ENCODE results near the gene SMYD3. TPM values are rescaled to one million over a fixed set of nuclear protein-coding genes. Genes with fewer than 3 reads are reported as not detected.

Gene SMYD3
- total RNA-seq, 1 donor from 2014 or later: 22.3 TPM

DNA sequence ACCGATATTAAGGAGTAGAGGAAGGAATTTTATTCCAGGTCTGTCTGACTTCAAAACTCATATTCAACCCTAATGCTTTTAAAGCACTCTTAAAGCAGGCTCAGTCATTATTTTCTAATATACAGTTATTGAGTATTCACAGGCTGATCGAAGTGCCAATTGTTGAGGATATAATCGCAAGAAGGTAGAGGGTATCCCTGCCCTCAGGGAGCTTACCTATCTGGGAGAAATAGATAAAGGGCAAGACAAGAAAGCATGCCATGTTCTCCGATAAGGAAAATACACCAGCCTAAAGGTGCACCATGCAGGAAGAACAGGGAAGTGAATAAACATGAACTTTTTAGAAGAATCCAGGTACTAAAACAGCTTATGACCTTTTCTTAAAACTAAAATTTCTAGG is 361.2 kb downstream of the SMYD3 start:
- TF ChIP-seq, protein P1, sequence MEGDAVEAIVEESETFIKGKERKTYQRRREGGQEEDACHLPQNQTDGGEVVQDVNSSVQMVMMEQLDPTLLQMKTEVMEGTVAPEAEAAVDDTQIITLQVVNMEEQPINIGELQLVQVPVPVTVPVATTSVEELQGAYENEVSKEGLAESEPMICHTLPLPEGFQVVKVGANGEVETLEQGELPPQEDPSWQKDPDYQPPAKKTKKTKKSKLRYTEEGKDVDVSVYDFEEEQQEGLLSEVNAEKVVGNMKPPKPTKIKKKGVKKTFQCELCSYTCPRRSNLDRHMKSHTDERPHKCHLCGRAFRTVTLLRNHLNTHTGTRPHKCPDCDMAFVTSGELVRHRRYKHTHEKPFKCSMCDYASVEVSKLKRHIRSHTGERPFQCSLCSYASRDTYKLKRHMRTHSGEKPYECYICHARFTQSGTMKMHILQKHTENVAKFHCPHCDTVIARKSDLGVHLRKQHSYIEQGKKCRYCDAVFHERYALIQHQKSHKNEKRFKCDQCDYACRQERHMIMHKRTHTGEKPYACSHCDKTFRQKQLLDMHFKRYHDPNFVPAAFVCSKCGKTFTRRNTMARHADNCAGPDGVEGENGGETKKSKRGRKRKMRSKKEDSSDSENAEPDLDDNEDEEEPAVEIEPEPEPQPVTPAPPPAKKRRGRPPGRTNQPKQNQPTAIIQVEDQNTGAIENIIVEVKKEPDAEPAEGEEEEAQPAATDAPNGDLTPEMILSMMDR (IDR thresholded peaks at IDR 0.05): no peak
- no peak for TF ChIP-seq POLR2AphosphoS5 (IDR thresholded peaks at IDR 0.05; ENCODE audit: insufficient read depth in 1 of 2, low read depth in 1 of 2)
- TF ChIP-seq POLR2A (IDR thresholded peaks at IDR 0.05): no peak
- Histone ChIP-seq H3K27me3 (no peaks in the 10 kb centered on the region), H3K36me3 (no peaks in the 10 kb centered on the region), H3K4me1 (no peaks in the 10 kb centered on the region), H3K27ac (no peak overlapping the region), H3K4me3 (no peak overlapping the region), H3K9me3 (no peaks in the 10 kb centered on the region)
- intact Hi-C loops (cut with DNase I): no loop called here
- DNase-seq (ENCODE audit: extremely low spot score in 2 of 2): no peak

DNA sequence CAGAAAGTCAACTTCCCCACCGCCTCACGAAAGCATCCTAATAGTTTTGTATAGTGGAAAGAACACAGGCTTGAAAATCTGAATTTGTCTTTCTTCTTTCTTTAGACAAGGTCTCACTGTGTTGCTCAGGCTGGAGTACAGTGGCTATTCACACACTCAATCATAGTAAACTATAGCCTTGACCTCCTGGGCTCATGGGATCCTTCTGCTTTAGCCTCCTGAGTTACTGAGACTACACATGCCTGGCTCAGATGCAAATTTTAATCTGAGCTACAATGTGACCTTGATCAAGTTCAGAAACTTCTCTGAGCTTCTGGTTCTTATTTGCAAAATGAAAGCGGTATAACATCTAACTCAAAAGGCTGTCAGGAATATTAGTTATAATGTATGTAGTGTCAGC is 362.1 kb downstream of the SMYD3 start:
- Histone ChIP-seq H3K4me1 (no peaks in the 10 kb centered on the region), H3K27me3 (no peaks in the 10 kb centered on the region), H3K27ac (no peak overlapping the region), H3K9me3 (no peaks in the 10 kb centered on the region), H3K4me3 (no peak overlapping the region), H3K36me3 (no peaks in the 10 kb centered on the region)
- TF ChIP-seq POLR2A (IDR thresholded peaks at IDR 0.05) (no peak), POLR2AphosphoS5 (IDR thresholded peaks at IDR 0.05; ENCODE audit: insufficient read depth in 1 of 2, low read depth in 1 of 2) (no peak)
- TF ChIP-seq, protein P1 (IDR thresholded peaks at IDR 0.05): no peak
- intact Hi-C loops (cut with DNase I): no loop called here
- DNase-seq (ENCODE audit: extremely low spot score in 2 of 2): no peak

DNA sequence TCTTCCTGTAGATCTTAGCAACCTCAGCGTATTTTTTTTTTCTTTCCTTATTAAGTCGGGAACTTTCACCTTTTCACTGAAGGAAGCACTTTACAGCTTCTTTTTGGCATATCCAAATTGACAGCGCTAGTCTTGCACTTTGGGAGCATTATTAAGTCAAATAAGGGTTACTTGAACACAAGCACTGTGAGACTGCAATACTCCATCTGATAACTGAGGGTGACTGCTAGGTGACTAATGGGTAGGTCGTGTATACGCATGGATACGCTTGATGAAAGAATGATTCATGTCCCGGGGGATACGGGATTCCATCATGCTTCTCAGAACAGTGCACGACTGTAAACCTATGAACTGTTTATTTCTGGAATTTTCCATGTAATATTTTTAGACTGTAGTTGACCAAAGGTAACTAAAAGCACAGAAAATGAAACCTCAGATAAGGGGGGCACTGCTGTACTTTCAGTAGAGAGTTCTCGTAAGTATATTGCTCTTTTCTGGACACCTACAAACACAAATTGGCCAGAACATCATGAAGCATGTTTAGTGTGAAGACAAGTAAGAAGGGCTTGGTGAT is 364.7 kb downstream of the SMYD3 start:
- H3K36me3 ChIP-seq: no peaks in the 10 kb centered on the region
- intact Hi-C loops (cut with DNase I): no loop called here
- no peaks in the 10 kb centered on the region for H3K27me3 ChIP-seq
- TF ChIP-seq, protein P1 (IDR thresholded peaks at IDR 0.05): no peak
- no peak for TF ChIP-seq POLR2A (IDR thresholded peaks at IDR 0.05)
- TF ChIP-seq POLR2AphosphoS5 (IDR thresholded peaks at IDR 0.05; ENCODE audit: insufficient read depth in 1 of 2, low read depth in 1 of 2): no peak
- no peaks in the 10 kb centered on the region for H3K4me1 ChIP-seq
- H3K4me3 ChIP-seq: no peak overlapping the region
- H3K9me3 ChIP-seq: no peaks in the 10 kb centered on the region
- DNase-seq (ENCODE audit: extremely low spot score in 2 of 2): no peak
- no peak overlapping the region for H3K27ac ChIP-seq

DNA sequence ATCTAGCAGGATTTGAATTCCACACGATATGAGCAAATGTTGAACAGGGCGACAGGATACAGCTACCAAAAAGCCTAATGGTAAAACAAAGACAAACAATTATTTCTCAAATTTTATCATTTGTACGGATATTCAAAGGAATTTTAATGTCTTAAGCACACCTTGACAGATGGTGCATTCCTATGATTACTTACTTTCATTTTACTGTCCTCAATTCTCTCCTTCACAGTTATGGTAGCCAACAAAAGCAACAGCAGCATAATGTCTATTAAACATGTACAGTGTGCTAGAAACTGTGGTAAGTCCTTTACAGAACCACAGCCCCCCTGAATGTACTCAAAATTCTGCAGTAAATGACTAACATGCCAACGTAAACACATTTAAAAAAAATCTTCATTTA is 365.8 kb downstream of the SMYD3 start:
- H3K27me3 ChIP-seq: no peaks in the 10 kb centered on the region
- TF ChIP-seq POLR2AphosphoS5 (IDR thresholded peaks at IDR 0.05; ENCODE audit: insufficient read depth in 1 of 2, low read depth in 1 of 2) (no peak), POLR2A (IDR thresholded peaks at IDR 0.05) (no peak)
- TF ChIP-seq, protein P1 (IDR thresholded peaks at IDR 0.05): no peak
- no peak overlapping the region for H3K27ac ChIP-seq

DNA sequence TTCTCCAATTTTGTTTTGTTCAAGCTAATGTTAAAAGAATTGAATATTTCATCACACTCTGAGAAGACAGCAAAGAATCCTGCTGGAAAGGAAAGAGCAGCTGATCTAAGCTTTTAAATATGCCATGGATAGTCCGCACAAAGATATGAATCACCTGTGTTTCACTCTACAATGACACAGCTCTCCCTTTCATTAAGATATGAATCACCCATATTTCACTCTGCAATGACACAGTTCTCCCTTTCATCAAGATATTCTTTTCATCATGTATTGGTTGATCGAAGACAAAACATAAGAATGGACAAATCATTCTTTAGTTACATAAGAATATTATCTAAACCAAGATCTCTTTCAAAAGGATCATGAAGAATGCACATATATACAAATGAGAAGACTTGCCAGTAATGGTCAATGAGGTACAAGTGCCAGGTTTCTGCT is 367.3 kb downstream of the SMYD3 start:
- no peaks in the 10 kb centered on the region for H3K9me3 ChIP-seq
- DNase-seq (ENCODE audit: extremely low spot score in 2 of 2): no peak
- no peaks in the 10 kb centered on the region for H3K36me3 ChIP-seq
- intact Hi-C loops (cut with DNase I): no loop called here
- H3K4me1 ChIP-seq: no peaks in the 10 kb centered on the region
- H3K4me3 ChIP-seq: no peak overlapping the region
- H3K27me3 ChIP-seq: no peaks in the 10 kb centered on the region
- no peak overlapping the region for H3K27ac ChIP-seq
- TF ChIP-seq POLR2AphosphoS5 (IDR thresholded peaks at IDR 0.05; ENCODE audit: insufficient read depth in 1 of 2, low read depth in 1 of 2): peak in 1 of 2 donors; percentile 23
- no peak for TF ChIP-seq POLR2A (IDR thresholded peaks at IDR 0.05)

More for the DNA sequence above, 365.8 kb downstream of the SMYD3 start:
- H3K36me3 ChIP-seq: no peaks in the 10 kb centered on the region
- intact Hi-C loops (cut with DNase I): no loop called here
- no peak for DNase-seq (ENCODE audit: extremely low spot score in 2 of 2)
- H3K9me3 ChIP-seq: no peaks in the 10 kb centered on the region
- H3K4me1 ChIP-seq: no peaks in the 10 kb centered on the region
- no peak overlapping the region for H3K4me3 ChIP-seq
